ENCODE results near the gene MKKS.

DNA sequence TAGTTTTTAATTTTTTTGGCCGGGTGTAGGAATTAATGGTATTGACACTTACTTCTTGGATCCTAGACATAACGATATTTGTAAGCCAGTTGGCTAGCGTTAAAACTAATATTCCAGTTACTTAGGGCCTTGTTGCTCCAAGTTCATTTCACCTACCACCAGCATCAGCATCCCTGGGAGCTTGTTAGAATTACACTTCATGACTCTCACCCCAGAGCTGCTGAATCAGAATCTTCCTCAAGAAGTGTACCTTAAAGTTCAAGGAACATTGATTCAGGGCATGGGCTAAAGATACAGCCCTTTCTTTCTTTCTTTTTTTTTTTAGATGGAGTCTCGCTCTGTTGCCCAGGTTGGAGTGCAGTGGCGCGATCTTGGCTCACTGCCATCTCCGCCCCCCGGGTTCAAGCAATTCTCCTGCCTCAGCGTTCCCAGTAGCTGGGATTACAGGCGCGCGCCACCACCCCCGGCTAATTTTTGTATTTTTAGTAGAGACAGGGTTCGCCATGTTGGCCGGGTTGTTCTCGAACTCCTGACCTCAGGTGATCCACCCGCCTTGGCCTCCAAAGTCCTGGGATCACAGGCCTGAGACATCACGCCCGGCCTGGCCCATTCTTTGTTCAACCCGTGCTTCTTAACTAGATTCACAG lies 2.2 kb upstream of the MKKS start:
- TF ChIP-seq GATA2 (IDR thresholded peaks at IDR 0.05; ENCODE audit: low read depth, low read length) (no peak), GATA3 (IDR thresholded peaks at IDR 0.05; ENCODE audit: low read depth, low read length) (no peak)

All from SH-SY5Y (cell line).